GM12892 (cell line): ENCODE results near the gene CCL5.

Experiments used
- POLR2A ChIP-seq: IDR thresholded peaks from 2 replicates; pipeline ENCODE4 v1.6.1; 2011; ENCODE audit warnings: low read depth, low read length, control low read depth
- POLR2AphosphoS5 ChIP-seq: IDR thresholded peaks from 2 replicates; pipeline ENCODE4 v1.6.1; 2011; ENCODE audit warnings: low read depth, low read length, control low read depth

- TF ChIP-seq POLR2A (no peak), POLR2AphosphoS5 (no peak)
Measured at GRCh38 chr17:35927714-35928113, 47.6 kb upstream of the CCL5 start.
